GM23248 (cell line): ENCODE measurements around the gene GSE1.

ENCODE experiments used
- EZH2 ChIP-seq: fragments of 200-600 bp; sonication (generic); IDR thresholded peaks from 2 replicates; pipeline ENCODE4 v1.6.1; 2018; ENCODE audit warnings: antibody characterized with exemption, mild to moderate bottlenecking; ENCODE audit not compliant: insufficient read depth, poor library complexity, severe bottlenecking
- EZH2phosphoT487 ChIP-seq: fragments of 200-600 bp; sonication (generic); IDR thresholded peaks from 2 replicates; pipeline ENCODE4 v1.6.1; 2018; ENCODE audit warnings: antibody characterized with exemption, moderate library complexity, mild to moderate bottlenecking, low read depth; ENCODE audit not compliant: insufficient read depth

DNA sequence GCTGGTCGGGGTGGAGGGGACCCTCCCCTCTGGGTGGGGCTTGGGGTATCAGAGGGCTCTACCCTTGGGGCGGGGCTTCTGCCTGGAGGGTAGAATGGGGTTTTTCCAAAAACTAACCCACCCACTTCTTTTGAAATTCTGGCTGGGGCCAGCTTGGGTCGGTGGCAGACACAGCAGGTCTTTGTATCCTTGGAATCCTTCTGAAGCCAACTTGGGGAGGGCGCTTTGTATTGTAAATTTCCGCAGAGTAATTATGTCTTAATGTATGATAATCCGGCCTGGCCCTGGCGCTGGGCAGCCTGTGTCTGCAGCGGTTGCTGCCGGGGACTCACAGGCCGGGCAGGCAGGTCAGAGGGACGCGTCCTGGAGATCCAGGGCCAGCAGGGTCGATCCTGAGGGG, 33.9 kb upstream of the GSE1 start:
- TF ChIP-seq EZH2 = no peak
- no peak for TF ChIP-seq EZH2phosphoT487
